AG09309 (cell line): ENCODE measurements around the gene MCM5.

ENCODE experiments used
- DNase-seq: peaks from one replicate; pipeline ENCODE4 v3.0.0-alpha.2; 2010; ENCODE audit warnings: low read depth
- H3K4me3 ChIP-seq: 2 replicates; pipeline ENCODE4 v1.5.1; 2011; ENCODE audit warnings: mild to moderate bottlenecking, low read depth, low read length, moderate library complexity; ENCODE audit not compliant: control insufficient read depth
- TF ChIP-seq, protein P1 (sequence below): IDR thresholded peaks from 2 replicates; pipeline ENCODE4 v1.5.1; 2011; ENCODE audit warnings: mild to moderate bottlenecking, low read depth, low read length, inconsistent platforms; ENCODE audit not compliant: insufficient read depth, control insufficient read depth; ENCODE audit errors: missing control alignments

The MCM5 gene

DNA sequence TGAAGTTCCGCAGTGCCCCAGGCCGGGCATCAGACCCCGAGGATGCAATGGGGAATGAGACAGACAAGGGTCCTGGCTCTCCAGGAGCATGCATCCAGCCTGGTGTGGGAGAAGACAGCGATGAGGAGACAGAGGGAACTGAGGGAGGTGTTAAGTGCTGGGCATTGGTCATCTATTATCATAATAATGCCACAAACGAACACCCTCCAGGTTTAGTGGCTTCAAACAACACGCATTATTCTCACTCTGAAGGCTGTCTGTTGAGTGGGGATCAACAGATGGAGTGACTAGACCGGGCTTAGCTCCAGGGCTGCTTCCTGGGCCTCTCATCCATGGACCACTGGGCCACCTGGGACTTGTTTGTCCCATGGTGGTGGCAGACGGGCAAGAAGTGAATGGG lies 48.6 kb downstream of the MCM5 start:
- TF ChIP-seq, protein P1, sequence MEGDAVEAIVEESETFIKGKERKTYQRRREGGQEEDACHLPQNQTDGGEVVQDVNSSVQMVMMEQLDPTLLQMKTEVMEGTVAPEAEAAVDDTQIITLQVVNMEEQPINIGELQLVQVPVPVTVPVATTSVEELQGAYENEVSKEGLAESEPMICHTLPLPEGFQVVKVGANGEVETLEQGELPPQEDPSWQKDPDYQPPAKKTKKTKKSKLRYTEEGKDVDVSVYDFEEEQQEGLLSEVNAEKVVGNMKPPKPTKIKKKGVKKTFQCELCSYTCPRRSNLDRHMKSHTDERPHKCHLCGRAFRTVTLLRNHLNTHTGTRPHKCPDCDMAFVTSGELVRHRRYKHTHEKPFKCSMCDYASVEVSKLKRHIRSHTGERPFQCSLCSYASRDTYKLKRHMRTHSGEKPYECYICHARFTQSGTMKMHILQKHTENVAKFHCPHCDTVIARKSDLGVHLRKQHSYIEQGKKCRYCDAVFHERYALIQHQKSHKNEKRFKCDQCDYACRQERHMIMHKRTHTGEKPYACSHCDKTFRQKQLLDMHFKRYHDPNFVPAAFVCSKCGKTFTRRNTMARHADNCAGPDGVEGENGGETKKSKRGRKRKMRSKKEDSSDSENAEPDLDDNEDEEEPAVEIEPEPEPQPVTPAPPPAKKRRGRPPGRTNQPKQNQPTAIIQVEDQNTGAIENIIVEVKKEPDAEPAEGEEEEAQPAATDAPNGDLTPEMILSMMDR, result no peak
- DNase-seq, result no peak
- no peak overlapping the region for H3K4me3 ChIP-seq

DNA sequence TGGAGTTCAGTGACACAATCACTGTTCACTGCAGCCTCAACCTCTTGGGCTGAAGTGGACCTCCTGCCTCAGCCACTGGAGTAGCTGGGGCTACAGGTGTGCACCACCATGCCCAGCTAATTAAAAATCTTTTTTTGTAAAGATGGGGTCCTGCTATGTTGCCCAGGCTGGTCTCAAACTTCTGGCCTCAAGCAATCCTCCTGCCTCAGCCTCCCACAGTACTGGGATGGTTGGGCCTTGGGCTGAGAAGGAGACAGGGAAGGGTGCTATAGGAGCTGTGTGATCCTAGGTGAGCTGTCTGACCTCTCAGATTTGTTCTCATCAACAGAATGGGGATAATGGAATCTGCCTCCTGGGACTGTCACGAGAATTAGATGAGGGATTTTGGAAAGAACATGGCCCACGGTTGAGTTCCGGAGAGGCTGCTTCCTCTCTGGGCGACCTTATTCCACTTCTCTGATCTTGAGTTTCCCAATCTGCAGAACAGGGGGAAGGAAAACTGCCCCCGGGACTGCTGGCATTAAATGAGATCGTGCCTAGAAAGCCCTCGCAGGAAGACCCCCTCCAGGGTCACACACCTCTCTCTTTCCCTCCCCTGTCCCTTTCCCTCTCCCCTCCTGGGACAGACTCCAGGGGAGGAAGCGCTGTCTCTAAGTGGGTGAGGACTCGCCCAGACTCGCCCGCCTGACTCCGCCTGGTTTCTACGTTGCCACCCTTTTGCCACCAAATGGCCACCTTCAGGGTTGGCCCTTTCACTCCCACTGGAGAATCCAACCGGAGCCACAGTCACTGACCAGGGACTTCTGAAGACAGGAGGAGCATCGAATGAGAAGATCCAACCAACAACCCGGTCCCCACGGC lies 50.1 kb downstream of the MCM5 start:
- TF ChIP-seq, protein P1, result no peak
- no peak for DNase-seq
- H3K4me3 ChIP-seq, result no peak overlapping the region

DNA sequence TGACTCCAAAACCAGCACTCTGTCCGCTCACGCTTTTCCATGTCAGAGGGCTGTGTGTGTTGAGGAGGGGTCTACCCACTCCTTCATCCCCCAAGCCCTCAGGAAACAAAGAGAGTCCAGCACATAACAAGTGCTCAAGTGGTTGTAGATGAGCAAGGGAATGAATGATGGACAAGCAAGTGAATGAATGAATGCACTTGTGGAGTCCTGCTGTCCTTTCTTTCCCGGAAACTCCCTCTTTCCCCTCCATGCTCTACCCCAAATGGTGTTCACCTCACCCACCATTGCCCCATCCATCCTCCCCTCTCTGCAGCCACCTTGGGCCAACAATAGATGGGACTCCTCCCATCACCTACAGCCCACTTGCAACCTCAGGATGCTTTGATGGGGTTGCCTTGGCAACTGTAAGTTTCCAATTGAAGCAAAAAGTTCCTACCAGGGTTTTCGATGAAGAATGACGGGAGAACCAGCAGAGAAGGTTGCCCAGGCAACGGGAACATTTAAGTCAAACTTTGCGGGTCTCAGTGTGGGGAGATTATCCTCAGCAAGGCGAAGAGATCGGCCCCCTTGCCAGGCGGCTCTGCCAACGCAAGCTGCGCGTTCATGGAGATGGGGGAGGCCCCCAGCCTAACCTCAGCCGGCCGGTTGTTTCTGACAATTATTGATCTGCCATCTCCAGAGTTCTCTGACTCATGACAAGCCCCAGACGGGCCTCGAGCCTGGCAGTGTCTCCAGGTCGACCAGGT lies 51.1 kb downstream of the MCM5 start:
- no peak for DNase-seq
- TF ChIP-seq, protein P1, result no peak
- H3K4me3 ChIP-seq, result no peak overlapping the region

DNA sequence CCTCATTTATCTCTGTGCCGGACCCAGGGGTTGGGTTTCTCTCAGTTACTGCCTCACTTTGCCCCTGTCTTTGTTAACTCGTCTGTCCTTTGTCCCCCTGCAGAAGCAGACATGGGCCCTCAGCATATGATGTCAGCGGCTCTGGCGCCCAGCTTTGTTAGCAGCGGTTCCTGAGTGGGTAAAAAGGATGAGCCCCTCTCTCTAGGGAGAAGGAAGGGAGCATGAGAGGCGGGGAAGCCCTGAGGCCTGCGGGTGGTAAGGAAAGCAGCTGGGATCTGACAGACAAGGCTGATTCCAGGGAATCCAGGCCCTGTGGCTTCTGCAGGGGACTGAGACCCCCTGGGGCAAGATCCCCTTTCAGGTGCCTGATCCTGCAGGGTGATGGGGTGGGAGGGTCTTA lies 51.7 kb downstream of the MCM5 start:
- no peak overlapping the region for H3K4me3 ChIP-seq
- DNase-seq, result no peak
- TF ChIP-seq, protein P1, result no peak

DNA sequence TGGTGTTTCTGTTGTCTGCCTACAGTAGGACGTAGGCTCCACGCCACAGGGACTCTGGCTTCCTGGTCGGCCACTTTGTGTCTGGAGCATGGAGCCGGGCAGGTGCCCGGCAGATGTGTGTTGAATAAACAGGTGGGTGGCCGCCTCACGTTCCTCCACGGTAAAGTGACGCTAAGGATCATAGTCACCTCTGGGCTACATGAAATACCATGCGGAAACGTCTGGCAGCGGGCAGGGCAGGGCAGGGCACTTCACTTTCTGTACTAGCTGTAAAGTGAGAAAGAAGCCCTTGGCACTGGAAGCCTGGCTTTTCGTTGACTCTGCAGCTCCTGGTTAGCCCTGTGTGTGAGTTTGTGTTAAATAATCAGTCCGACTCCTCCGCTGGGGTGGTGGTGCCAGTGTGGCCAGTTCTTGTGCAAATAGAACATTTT lies 52.4 kb downstream of the MCM5 start:
- no peak for DNase-seq
- TF ChIP-seq, protein P1, result no peak
- no peak overlapping the region for H3K4me3 ChIP-seq

DNA sequence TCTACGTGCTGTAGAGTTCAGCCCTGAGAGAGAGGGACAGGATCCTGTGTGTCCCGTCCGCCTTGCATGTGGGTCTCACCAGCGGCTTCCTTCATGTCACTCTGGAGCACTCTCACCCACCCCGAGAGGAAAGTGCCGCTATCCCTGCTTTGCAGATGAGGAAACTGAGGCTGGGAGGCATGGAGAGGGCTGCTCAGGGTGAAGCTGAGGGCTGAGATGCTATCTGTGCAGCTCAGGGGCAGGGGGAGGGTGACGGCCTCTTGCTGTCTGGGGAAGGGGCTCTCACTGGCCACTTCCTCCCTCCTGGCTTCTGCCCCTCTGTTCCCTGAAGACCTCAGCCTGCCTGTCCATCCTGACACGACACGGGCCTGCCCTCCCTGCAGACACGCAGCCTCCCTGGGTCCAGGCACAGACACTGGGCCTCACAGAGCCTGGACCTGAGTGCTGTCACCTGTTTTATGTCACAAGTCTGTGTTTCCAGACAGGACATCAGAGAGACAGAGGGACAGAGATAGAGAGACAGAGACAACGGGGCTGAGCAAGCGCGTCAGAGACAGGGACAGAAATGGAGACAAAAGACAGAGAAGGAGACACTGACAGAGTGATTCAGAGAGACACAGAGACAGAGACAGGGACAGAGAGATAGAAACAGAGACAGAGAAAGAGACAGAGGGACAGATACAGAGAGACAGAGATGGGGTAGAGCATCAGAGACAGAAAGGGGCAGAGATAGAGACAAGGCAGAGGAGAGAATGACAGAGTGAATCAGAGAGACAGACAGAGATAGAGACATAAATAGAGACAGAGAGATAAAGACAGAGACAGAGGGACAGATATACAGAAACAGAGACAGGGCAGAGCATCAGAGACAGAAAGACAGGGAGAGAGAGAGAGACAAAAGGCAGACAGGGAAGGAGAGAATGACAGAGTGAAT lies 53.1 kb downstream of the MCM5 start:
- TF ChIP-seq, protein P1, result no peak
- H3K4me3 ChIP-seq, result no peak overlapping the region
- no peak for DNase-seq
